Liver (tissue), 9 donors: ENCODE data around the gene ZFP36L1. TPM values are rescaled to one million over a fixed set of nuclear protein-coding genes. Genes with fewer than 3 reads are reported as not detected.

Source experiments
- DNase-seq: peaks from one replicate; pipeline ENCODE4 v3.0.0-alpha.2; 2017; ENCODE audit warnings: low spot score
- H3K27ac ChIP-seq, 2 donors: one replicate each; pipeline ENCODE4 v1.7.0; 2013; ENCODE audit warnings: inconsistent platforms in 2 of 2, low read length in 2 of 2, control low read depth in 1 of 2, low read depth in 1 of 2, mild to moderate bottlenecking in 1 of 2
- H3K27me3 ChIP-seq, 4 donors: one replicate each; pipeline versions ENCODE4 v1.6.1 to v1.7.0; 2013; ENCODE audit warnings: low read length in 3 of 4, inconsistent platforms in 1 of 4, mild to moderate bottlenecking in 1 of 4, moderate library complexity in 1 of 4; ENCODE audit not compliant: control insufficient read depth in 4 of 4, insufficient read depth in 4 of 4
- H3K36me3 ChIP-seq, 4 donors: one replicate each; pipeline versions ENCODE4 v1.6.1 to v1.7.0; 2013; ENCODE audit warnings: low read length in 3 of 4, mild to moderate bottlenecking in 3 of 4, low read depth in 1 of 4, moderate library complexity in 1 of 4; ENCODE audit not compliant: control insufficient read depth in 4 of 4, insufficient read depth in 3 of 4
- H3K4me1 ChIP-seq, 4 donors: one replicate each; pipeline versions ENCODE4 v1.6.1 to v1.7.0; 2013; ENCODE audit warnings: low read length in 3 of 4, mild to moderate bottlenecking in 3 of 4, moderate library complexity in 1 of 4; ENCODE audit not compliant: control insufficient read depth in 4 of 4, insufficient read depth in 4 of 4
- H3K4me3 ChIP-seq, 3 donors: one replicate each; pipeline versions ENCODE4 v1.6.1 to v1.7.0; 2013; ENCODE audit warnings: low read length in 3 of 3, control low read depth in 1 of 3, low read depth in 1 of 3, mild to moderate bottlenecking in 1 of 3
- H3K9ac ChIP-seq, 2 donors: one replicate each; pipeline ENCODE4 v1.7.0; 2013; ENCODE audit warnings: low read length in 2 of 2, mild to moderate bottlenecking in 2 of 2, moderate library complexity in 2 of 2, control low read depth in 1 of 2, low read depth in 1 of 2
- H3K9me3 ChIP-seq, 4 donors: one replicate each; pipeline versions ENCODE4 v1.6.1 to v1.7.0; 2013; ENCODE audit warnings: low read length in 3 of 4; ENCODE audit not compliant: control insufficient read depth in 4 of 4
- ATF3 ChIP-seq: IDR thresholded peaks from 2 replicates; pipeline ENCODE4 v1.6.1; 2016; ENCODE audit warnings: antibody characterized with exemption
- CTCF ChIP-seq: fragments of 150-350 bp; IDR thresholded peaks from 2 replicates; pipeline ENCODE4 v1.5.1; 2017; ENCODE audit warnings: improper control_type of control experiment, low read depth, low read length; ENCODE audit not compliant: missing input control
- EGR1 ChIP-seq, 2 donors: IDR thresholded peaks; 2 replicates each; pipeline ENCODE4 v1.6.1; 2016 to 2018; ENCODE audit warnings: antibody characterized with exemption in 2 of 2, low read depth in 2 of 2
- FOXA1 ChIP-seq: IDR thresholded peaks from 2 replicates; pipeline ENCODE4 v1.6.1; 2016; ENCODE audit warnings: antibody characterized with exemption
- FOXA2 ChIP-seq: IDR thresholded peaks from 2 replicates; pipeline ENCODE4 v1.6.1; 2016; ENCODE audit warnings: antibody characterized with exemption
- GABPA ChIP-seq, 2 donors: IDR thresholded peaks in 1 of 2; conservative IDR thresholded peaks in 1 of 2; 2 replicates each; pipeline ENCODE4 v1.6.1; 2016; ENCODE audit warnings: antibody characterized with exemption in 2 of 2, mild to moderate bottlenecking in 1 of 2, moderate library complexity in 1 of 2
- HNF4A ChIP-seq, 2 donors: conservative IDR thresholded peaks; 2 replicates each; pipeline ENCODE4 v1.6.1; 2016; ENCODE audit warnings: antibody characterized with exemption in 2 of 2, mild to moderate bottlenecking in 2 of 2
- HNF4G ChIP-seq: IDR thresholded peaks from 2 replicates; pipeline ENCODE4 v1.6.1; 2016; ENCODE audit warnings: antibody characterized with exemption
- JUND ChIP-seq, 2 donors: IDR thresholded peaks; 2 replicates each; pipeline ENCODE4 v1.6.1; 2016; ENCODE audit warnings: antibody characterized with exemption in 2 of 2
- NR2F2 ChIP-seq: IDR thresholded peaks from 2 replicates; pipeline ENCODE4 v1.6.1; 2016; ENCODE audit warnings: antibody characterized with exemption
- RAD21 ChIP-seq, 2 donors: IDR thresholded peaks; 2 replicates each; pipeline ENCODE4 v1.6.1; 2016; ENCODE audit warnings: antibody characterized with exemption in 2 of 2, mild to moderate bottlenecking in 2 of 2
- REST ChIP-seq: IDR thresholded peaks from 2 replicates; pipeline ENCODE4 v1.6.1; 2016; ENCODE audit warnings: antibody characterized with exemption, mild to moderate bottlenecking
- RXRA ChIP-seq, 2 donors: IDR thresholded peaks; 2 replicates each; pipeline ENCODE4 v1.6.1; 2017 to 2018; ENCODE audit warnings: antibody characterized with exemption in 2 of 2, mild to moderate bottlenecking in 1 of 2
- SP1 ChIP-seq: IDR thresholded peaks from 2 replicates; pipeline ENCODE4 v1.6.1; 2018; ENCODE audit warnings: antibody characterized with exemption, mild to moderate bottlenecking
- TAF1 ChIP-seq: conservative IDR thresholded peaks from 2 replicates; pipeline ENCODE4 v1.6.1; 2016; ENCODE audit warnings: antibody characterized with exemption, mild to moderate bottlenecking
- YY1 ChIP-seq: IDR thresholded peaks from 2 replicates; pipeline ENCODE4 v1.6.1; 2016; ENCODE audit warnings: antibody characterized with exemption, mild to moderate bottlenecking
- WGBS: extraction: QIAGEN DNeasy Blood & Tissue Kit; methylation state at CpG from one replicate; pipeline ENCODE4 v1.1.7; 2013; 5-methylcytosine and 5-hydroxymethylcytosine counted together
- polyA plus RNA-seq, 2 donors: library from polyadenylated mRNA; stranded (reverse) in 1 of 2; unstranded in 1 of 2; fragments of 200-250 nt in 1 of 2; fragments of >200 nt in 1 of 2; fragmentation: Nextera tagmentation in 1 of 2; extraction: Ambion mirVana in 1 of 2; gene quantifications; one replicate each; pipeline versions ENCODE4 v1.2.1 to v1.2.3, GENCODE V29; 2013 to 2015
- total RNA-seq, 2 donors: library from RNA; depleted of rRNA; stranded (reverse); fragments of >200 nt; gene quantifications; one replicate each; pipeline ENCODE4 v1.2.3, GENCODE V29; 2014
- TF ChIP-seq, protein P1 (sequence below): IDR thresholded peaks from 2 replicates; pipeline ENCODE4 v1.6.1; 2016; ENCODE audit warnings: antibody characterized with exemption
- TF ChIP-seq, protein P2 (sequence below): IDR thresholded peaks from 2 replicates; pipeline ENCODE4 v1.6.1; 2016; ENCODE audit warnings: antibody characterized with exemption
- donor health status: healthy.
- donor health status: healthy.
- donor health status: healthy.
- donor health status: healthy.
- donor health status: healthy.

The ZFP36L1 gene
- total and polyA plus RNA-seq, 4 donors, result 25.0 to 170 (median 69.5) TPM

- no peaks in the 10 kb centered on the region for H3K36me3 ChIP-seq
- no peak overlapping the region for H3K27ac ChIP-seq
- no peaks in the 10 kb centered on the region for H3K27me3 ChIP-seq
- no peak overlapping the region for H3K9ac ChIP-seq
- H3K4me1 ChIP-seq, result no peaks in the 10 kb centered on the region
- no peak overlapping the region for H3K4me3 ChIP-seq
- no peak for DNase-seq
- H3K9me3 ChIP-seq, result no peaks in the 10 kb centered on the region
- WGBS, result 98% methylated on average over 5 of the region's 5 CpGs
- TF ChIP-seq TAF1 (no peak), RAD21 (IDR thresholded peaks at IDR 0.05) (no peak), GABPA (IDR thresholded peaks at IDR 0.05 in 1 of 2, conservative IDR thresholded peaks at IDR 0.05 in 1 of 2) (no peak), FOXA1 (no peak), EGR1 (IDR thresholded peaks at IDR 0.05; ENCODE audit: low read depth in 2 of 2) (no peak), JUND (IDR thresholded peaks at IDR 0.05) (no peak), NR2F2 (no peak), FOXA2 (no peak), CTCF (no peak), ATF3 (no peak), RXRA (IDR thresholded peaks at IDR 0.05) (no peak), YY1 (no peak), HNF4G (no peak), HNF4A (conservative IDR thresholded peaks at IDR 0.05) (no peak), REST (no peak), SP1 (no peak)
- TF ChIP-seq, protein P1, sequence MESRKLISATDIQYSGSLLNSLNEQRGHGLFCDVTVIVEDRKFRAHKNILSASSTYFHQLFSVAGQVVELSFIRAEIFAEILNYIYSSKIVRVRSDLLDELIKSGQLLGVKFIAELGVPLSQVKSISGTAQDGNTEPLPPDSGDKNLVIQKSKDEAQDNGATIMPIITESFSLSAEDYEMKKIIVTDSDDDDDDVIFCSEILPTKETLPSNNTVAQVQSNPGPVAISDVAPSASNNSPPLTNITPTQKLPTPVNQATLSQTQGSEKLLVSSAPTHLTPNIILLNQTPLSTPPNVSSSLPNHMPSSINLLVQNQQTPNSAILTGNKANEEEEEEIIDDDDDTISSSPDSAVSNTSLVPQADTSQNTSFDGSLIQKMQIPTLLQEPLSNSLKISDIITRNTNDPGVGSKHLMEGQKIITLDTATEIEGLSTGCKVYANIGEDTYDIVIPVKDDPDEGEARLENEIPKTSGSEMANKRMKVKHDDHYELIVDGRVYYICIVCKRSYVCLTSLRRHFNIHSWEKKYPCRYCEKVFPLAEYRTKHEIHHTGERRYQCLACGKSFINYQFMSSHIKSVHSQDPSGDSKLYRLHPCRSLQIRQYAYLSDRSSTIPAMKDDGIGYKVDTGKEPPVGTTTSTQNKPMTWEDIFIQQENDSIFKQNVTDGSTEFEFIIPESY, result no peak
- TF ChIP-seq, protein P2, sequence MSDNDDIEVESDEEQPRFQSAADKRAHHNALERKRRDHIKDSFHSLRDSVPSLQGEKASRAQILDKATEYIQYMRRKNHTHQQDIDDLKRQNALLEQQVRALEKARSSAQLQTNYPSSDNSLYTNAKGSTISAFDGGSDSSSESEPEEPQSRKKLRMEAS, result no peak
Measured at GRCh38 chr14:68747393-68747792, 45.5 kb downstream of the ZFP36L1 start.
